22Rv1 (cell line): Measurements from ENCODE around the gene HHLA2.
"Not testable (repeated sequence)": the region's sequence is repeated elsewhere in the genome, so short reads cannot be mapped to it uniquely, and the experiment has no call there.

Experiments used
- ZFX ChIP-seq: fragments of 450-650 bp; IDR thresholded peaks from 2 replicates; pipeline ENCODE4 v1.6.1; 2017; ENCODE audit warnings: antibody characterized with exemption, borderline replicate concordance
- TF ChIP-seq, protein P1 (sequence below): fragments of 450-650 bp; IDR thresholded peaks from 2 replicates; pipeline ENCODE4 v1.5.1; 2017; ENCODE audit warnings: mild to moderate bottlenecking

GRCh38 chr3:108279066-108279465, 17.3 kb upstream of the HHLA2 start:
- TF ChIP-seq, protein P1, sequence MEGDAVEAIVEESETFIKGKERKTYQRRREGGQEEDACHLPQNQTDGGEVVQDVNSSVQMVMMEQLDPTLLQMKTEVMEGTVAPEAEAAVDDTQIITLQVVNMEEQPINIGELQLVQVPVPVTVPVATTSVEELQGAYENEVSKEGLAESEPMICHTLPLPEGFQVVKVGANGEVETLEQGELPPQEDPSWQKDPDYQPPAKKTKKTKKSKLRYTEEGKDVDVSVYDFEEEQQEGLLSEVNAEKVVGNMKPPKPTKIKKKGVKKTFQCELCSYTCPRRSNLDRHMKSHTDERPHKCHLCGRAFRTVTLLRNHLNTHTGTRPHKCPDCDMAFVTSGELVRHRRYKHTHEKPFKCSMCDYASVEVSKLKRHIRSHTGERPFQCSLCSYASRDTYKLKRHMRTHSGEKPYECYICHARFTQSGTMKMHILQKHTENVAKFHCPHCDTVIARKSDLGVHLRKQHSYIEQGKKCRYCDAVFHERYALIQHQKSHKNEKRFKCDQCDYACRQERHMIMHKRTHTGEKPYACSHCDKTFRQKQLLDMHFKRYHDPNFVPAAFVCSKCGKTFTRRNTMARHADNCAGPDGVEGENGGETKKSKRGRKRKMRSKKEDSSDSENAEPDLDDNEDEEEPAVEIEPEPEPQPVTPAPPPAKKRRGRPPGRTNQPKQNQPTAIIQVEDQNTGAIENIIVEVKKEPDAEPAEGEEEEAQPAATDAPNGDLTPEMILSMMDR, result not testable (repeated sequence)
- TF ChIP-seq ZFX, result not testable (repeated sequence)
